Trophoblast cell (in vitro differentiated cells and primary cell): Measurements from ENCODE around the gene OPALIN.

Experiments
- DNase-seq, 2 donors: peaks; one replicate each; pipeline ENCODE4 v3.0.0-alpha.2; 2016
- H2AFZ ChIP-seq: 2 replicates; pipeline ENCODE4 v1.6.1; 2013; ENCODE audit warnings: low read length, moderate library complexity, mild to moderate bottlenecking; ENCODE audit not compliant: insufficient read depth, poor library complexity
- H2AK5ac ChIP-seq: 2 replicates; pipeline ENCODE4 v1.6.1; 2013; ENCODE audit warnings: mild to moderate bottlenecking, low read length
- H2BK120ac ChIP-seq: 2 replicates; pipeline ENCODE4 v1.6.1; 2013; ENCODE audit warnings: low read length, mild to moderate bottlenecking, moderate library complexity; ENCODE audit not compliant: insufficient read depth, poor library complexity
- H2BK12ac ChIP-seq: 2 replicates; pipeline ENCODE4 v1.6.1; 2013; ENCODE audit warnings: mild to moderate bottlenecking, low read length, moderate library complexity
- H2BK5ac ChIP-seq: 2 replicates; pipeline ENCODE4 v1.6.1; 2013; ENCODE audit warnings: low read length, low read depth, moderate library complexity, mild to moderate bottlenecking; ENCODE audit not compliant: poor library complexity
- H3K14ac ChIP-seq: 2 replicates; pipeline ENCODE4 v1.6.1; 2013; ENCODE audit warnings: mild to moderate bottlenecking, low read length
- H3K18ac ChIP-seq: 2 replicates; pipeline ENCODE4 v1.6.1; 2013; ENCODE audit warnings: mild to moderate bottlenecking, low read length
- H3K23ac ChIP-seq: 2 replicates; pipeline ENCODE4 v1.6.1; 2013; ENCODE audit warnings: low read length
- H3K27ac ChIP-seq: 2 replicates; pipeline ENCODE4 v1.5.1; 2013; ENCODE audit warnings: low read depth, mild to moderate bottlenecking, inconsistent platforms, low read length, moderate library complexity
- H3K27me3 ChIP-seq: 2 replicates; pipeline ENCODE4 v1.6.1; 2013; ENCODE audit warnings: inconsistent platforms, mild to moderate bottlenecking, low read length, moderate library complexity; ENCODE audit not compliant: insufficient read depth
- H3K36me3 ChIP-seq, 2 experiments: 1 replicate in 1 of 2; 2 replicates in 1 of 2; pipeline ENCODE4 v1.6.1; 2013; ENCODE audit warnings: low read length in 2 of 2, mild to moderate bottlenecking in 2 of 2, moderate library complexity in 1 of 2; ENCODE audit not compliant: insufficient read depth in 2 of 2, control insufficient read depth in 1 of 2
- H3K4ac ChIP-seq: 2 replicates; pipeline ENCODE4 v1.6.1; 2013; ENCODE audit warnings: low read depth, mild to moderate bottlenecking, low read length, moderate library complexity
- H3K4me1 ChIP-seq, 2 experiments: 1 replicate in 1 of 2; 2 replicates in 1 of 2; pipeline ENCODE4 v1.6.1; 2013; ENCODE audit warnings: low read length in 2 of 2, mild to moderate bottlenecking in 2 of 2, moderate library complexity in 1 of 2; ENCODE audit not compliant: insufficient read depth in 2 of 2, control insufficient read depth in 1 of 2
- H3K4me2 ChIP-seq: 2 replicates; pipeline ENCODE4 v1.6.1; 2013; ENCODE audit warnings: inconsistent platforms, mild to moderate bottlenecking, low read length, moderate library complexity
- H3K4me3 ChIP-seq: 2 replicates; pipeline ENCODE4 v1.5.1; 2013; ENCODE audit warnings: mild to moderate bottlenecking, low read depth, low read length, inconsistent platforms
- H3K79me1 ChIP-seq: one replicate; pipeline ENCODE4 v1.6.1; 2013; ENCODE audit warnings: low read length
- H3K79me2 ChIP-seq: 2 replicates; pipeline ENCODE4 v1.6.1; 2013; ENCODE audit warnings: low read length, mild to moderate bottlenecking; ENCODE audit not compliant: control insufficient read depth, insufficient read depth, poor library complexity
- H3K9ac ChIP-seq: 2 replicates; pipeline ENCODE4 v1.6.1; 2013; ENCODE audit warnings: mild to moderate bottlenecking, low read length
- H3K9me3 ChIP-seq: 2 replicates; pipeline ENCODE4 v1.6.1; 2013; ENCODE audit warnings: low read depth, mild to moderate bottlenecking, control low read depth, inconsistent platforms, low read length; ENCODE audit not compliant: insufficient read depth
- H4K12ac ChIP-seq: 2 replicates; pipeline ENCODE4 v1.6.1; 2013; ENCODE audit warnings: low read depth, mild to moderate bottlenecking, low read length, moderate library complexity
- H4K8ac ChIP-seq: 2 replicates; pipeline ENCODE4 v1.6.1; 2013; ENCODE audit warnings: low read depth, mild to moderate bottlenecking, low read length, moderate library complexity
- H4K91ac ChIP-seq: one replicate; pipeline ENCODE4 v1.6.1; 2013; ENCODE audit warnings: low read depth, mild to moderate bottlenecking, low read length, moderate library complexity
- WGBS: extraction: QIAGEN DNeasy Blood & Tissue Kit; methylation state at CpG from one replicate; pipeline ENCODE4 v1.1.7; 2013; ENCODE audit warnings: missing lambda C conversion rate; ENCODE audit not compliant: insufficient read length, insufficient coverage; ENCODE audit errors: extremely low coverage; 5-methylcytosine and 5-hydroxymethylcytosine counted together

OPALIN gene

DNA sequence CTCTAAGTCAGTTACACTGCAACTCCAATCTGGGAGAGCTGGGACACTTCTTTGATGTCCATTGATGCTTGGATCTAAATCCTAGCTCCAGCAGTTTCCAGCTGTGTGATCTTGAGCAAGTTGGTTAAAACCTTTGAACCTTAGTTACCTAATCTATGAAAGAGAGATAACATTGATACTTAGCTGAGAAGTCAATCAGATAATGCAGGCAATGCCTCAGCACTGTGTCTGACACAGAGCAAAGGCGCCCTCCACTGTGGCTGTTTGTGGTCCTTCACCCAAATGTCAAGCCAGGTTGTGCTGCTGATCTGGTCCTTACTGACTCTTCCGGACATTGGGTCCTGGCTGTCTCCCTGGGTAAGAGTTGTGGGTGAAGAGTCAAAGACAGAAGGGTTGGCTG is 34.4 kb downstream of the OPALIN start:
- Histone ChIP-seq H3K4me2 (no peak overlapping the region), H3K4me1 (no peaks in the 10 kb centered on the region), H2AFZ (no peak overlapping the region), H2BK5ac (no peak overlapping the region), H2BK12ac (no peak overlapping the region), H2BK120ac (no peak overlapping the region), H3K36me3 (no peaks in the 10 kb centered on the region), H3K4ac (no peak overlapping the region), H3K14ac (no peak overlapping the region), H3K27me3 (no peaks in the 10 kb centered on the region), H4K8ac (no peak overlapping the region), H3K23ac (no peak overlapping the region), H3K79me2 (no peaks in the 10 kb centered on the region), H3K79me1 (no peaks in the 10 kb centered on the region), H3K4me3 (no peak overlapping the region), H2AK5ac (no peak overlapping the region), H3K9ac (no peak overlapping the region), H3K9me3 (no peaks in the 10 kb centered on the region), H4K12ac (no peak overlapping the region), H4K91ac (no peak overlapping the region), H3K18ac (no peak overlapping the region), H3K27ac (no peak overlapping the region)
- whole genome bisulfite sequencing: no CpG with 5 or more reads among the region's 2 CpGs
- no peak for DNase-seq

DNA sequence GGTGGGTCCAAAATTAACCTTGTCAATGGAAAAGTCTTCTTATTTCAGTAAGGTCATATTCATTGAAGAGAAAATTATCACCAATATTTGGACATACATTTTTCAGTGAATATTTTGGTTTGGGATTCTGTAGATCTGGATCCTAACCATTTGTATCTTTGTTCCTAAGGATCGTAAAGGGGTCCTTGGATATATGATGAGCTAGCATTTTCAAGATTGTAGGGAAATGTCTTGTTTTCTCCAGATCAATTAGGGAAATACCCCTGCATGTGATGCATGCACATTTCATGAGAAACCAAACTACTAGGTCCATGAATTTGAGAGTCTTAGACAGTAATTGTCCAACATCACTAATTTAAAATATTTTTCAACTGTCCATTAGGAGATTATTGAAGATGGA is 36.5 kb downstream of the OPALIN start:
- H4K12ac ChIP-seq: no peak overlapping the region
- H3K4me3 ChIP-seq: no peak overlapping the region
- H3K18ac ChIP-seq: no peak overlapping the region
- H3K79me1 ChIP-seq: no peaks in the 10 kb centered on the region
- no peak overlapping the region for H3K27ac ChIP-seq
- H3K79me2 ChIP-seq: no peaks in the 10 kb centered on the region
- WGBS: no CpG with 5 or more reads among the region's 1 CpG
- DNase-seq: no peak
- no peak overlapping the region for H3K4me2 ChIP-seq
- no peak overlapping the region for H4K91ac ChIP-seq
- H3K36me3 ChIP-seq: no peaks in the 10 kb centered on the region
- H3K27me3 ChIP-seq: no peaks in the 10 kb centered on the region
- H2BK120ac ChIP-seq: no peak overlapping the region
- no peak overlapping the region for H2AFZ ChIP-seq
- no peak overlapping the region for H4K8ac ChIP-seq
- no peak overlapping the region for H3K23ac ChIP-seq
- H2BK12ac ChIP-seq: no peak overlapping the region
- H3K14ac ChIP-seq: no peak overlapping the region
- no peak overlapping the region for H3K4ac ChIP-seq
- H3K4me1 ChIP-seq: no peaks in the 10 kb centered on the region
- no peak overlapping the region for H2AK5ac ChIP-seq
- no peak overlapping the region for H3K9ac ChIP-seq
- no peaks in the 10 kb centered on the region for H3K9me3 ChIP-seq
- no peak overlapping the region for H2BK5ac ChIP-seq

DNA sequence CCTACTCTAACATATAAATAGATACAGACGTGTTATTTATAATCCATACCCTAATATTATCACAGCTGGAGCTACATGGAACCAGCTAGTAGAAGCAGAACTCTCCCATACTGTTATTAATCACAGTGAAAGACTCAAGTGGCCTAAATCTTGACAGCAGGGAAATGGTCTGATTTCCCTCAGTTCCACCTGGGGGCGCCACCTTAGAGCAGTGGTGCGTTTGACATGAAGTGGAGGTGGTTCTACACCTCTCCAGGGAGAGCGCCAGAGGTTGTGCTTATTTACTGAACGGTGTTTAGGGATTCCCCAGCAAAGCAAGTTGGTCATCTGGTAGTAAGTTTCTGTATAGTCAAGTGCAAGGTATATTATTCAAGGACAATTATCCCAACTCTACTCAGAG is 37.0 kb downstream of the OPALIN start:
- H2BK12ac ChIP-seq: no peak overlapping the region
- H3K4me2 ChIP-seq: no peak overlapping the region
- no peaks in the 10 kb centered on the region for H3K9me3 ChIP-seq
- no peak overlapping the region for H2AK5ac ChIP-seq
- WGBS: no CpG with 5 or more reads among the region's 5 CpGs
- H2BK5ac ChIP-seq: no peak overlapping the region
- H4K12ac ChIP-seq: no peak overlapping the region
- H3K27me3 ChIP-seq: no peaks in the 10 kb centered on the region
- no peak overlapping the region for H3K4me3 ChIP-seq
- no peak overlapping the region for H4K8ac ChIP-seq
- H3K18ac ChIP-seq: no peak overlapping the region
- no peak overlapping the region for H3K14ac ChIP-seq
- H3K23ac ChIP-seq: no peak overlapping the region
- no peak overlapping the region for H2AFZ ChIP-seq
- no peak overlapping the region for H3K27ac ChIP-seq
- no peaks in the 10 kb centered on the region for H3K36me3 ChIP-seq
- no peak overlapping the region for H2BK120ac ChIP-seq
- H4K91ac ChIP-seq: no peak overlapping the region
- DNase-seq: no peak
- no peaks in the 10 kb centered on the region for H3K79me2 ChIP-seq
- no peak overlapping the region for H3K9ac ChIP-seq
- no peak overlapping the region for H3K4ac ChIP-seq
- no peaks in the 10 kb centered on the region for H3K79me1 ChIP-seq
- H3K4me1 ChIP-seq: no peaks in the 10 kb centered on the region

DNA sequence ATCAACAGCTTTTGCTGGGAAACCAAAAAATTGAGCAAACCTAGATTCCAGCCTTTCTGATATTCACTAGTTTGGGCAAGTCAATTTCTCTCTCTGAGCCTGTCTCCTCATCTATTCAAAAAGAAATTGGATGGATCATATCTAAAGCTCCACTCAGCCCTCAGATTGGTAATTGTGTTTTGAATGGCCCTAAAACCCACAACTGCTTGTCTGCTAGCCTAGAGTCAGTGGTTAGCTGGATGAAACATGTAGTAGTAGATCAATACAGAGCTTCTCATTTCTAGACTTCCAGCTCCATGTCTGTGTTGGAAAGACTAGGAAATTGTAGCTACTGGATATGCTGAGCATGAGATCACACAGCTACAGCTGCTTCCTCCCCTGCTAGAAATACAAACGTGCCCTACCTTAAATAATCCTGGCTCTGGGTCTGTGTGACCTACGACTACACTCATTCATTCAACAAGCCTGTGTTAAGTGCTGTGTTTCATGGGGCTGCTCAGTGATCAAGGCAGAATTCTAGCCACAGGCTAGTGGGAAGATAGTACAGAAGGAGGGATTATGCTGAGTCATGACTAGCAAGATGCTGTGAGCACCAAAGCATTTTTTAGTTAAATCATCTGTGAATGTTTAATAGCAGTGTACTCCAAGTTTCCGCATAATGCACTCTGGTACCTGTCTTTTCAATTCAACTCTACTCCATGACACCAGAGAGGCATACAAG is 38.9 kb downstream of the OPALIN start:
- Histone ChIP-seq H3K4me3 (no peak overlapping the region), H2BK12ac (no peak overlapping the region), H3K14ac (no peak overlapping the region), H3K9me3 (no peaks in the 10 kb centered on the region), H3K79me2 (no peaks in the 10 kb centered on the region), H3K4ac (no peak overlapping the region), H3K79me1 (no peaks in the 10 kb centered on the region), H3K18ac (no peak overlapping the region), H3K4me1 (no peaks in the 10 kb centered on the region), H2BK120ac (no peak overlapping the region), H3K23ac (no peak overlapping the region), H3K27ac (no peak overlapping the region), H3K36me3 (no peaks in the 10 kb centered on the region), H3K9ac (no peak overlapping the region), H2AFZ (no peak overlapping the region), H3K4me2 (no peak overlapping the region), H2AK5ac (no peak overlapping the region), H3K27me3 (no peaks in the 10 kb centered on the region), H4K8ac (no peak overlapping the region), H2BK5ac (no peak overlapping the region), H4K91ac (no peak overlapping the region), H4K12ac (no peak overlapping the region)
- DNase-seq: no peak
- WGBS: no CpG with 5 or more reads among the region's 3 CpGs
